Right atrium auricular region (tissue), 2 donors: ENCODE data around the gene CCNB3. TPM values are rescaled to one million over a fixed set of nuclear protein-coding genes. Genes with fewer than 3 reads are reported as not detected.
"Not testable (repeated sequence)": the region's sequence is repeated elsewhere in the genome, so short reads cannot be mapped to it uniquely, and the experiment has no call there.

ENCODE experiments used
- DNase-seq: peaks from one replicate; pipeline ENCODE4 v3.0.0-alpha.2; 2019; ENCODE audit warnings: low spot score
- H3K27ac ChIP-seq, 2 donors: fragments of 200-600 bp; sonication (generic); 1 replicate in 1 of 2; 2 replicates in 1 of 2; pipeline ENCODE4 v1.5.1; 2016 to 2019
- H3K27me3 ChIP-seq, 2 donors: fragments of 200-600 bp; sonication (generic); one replicate each; pipeline versions ENCODE4 v1.5.1 to v1.6.0; 2017 to 2019
- H3K36me3 ChIP-seq: fragments of 200-600 bp; sonication (generic); one replicate; pipeline ENCODE4 v1.5.1; 2016
- H3K4me1 ChIP-seq, 2 donors: fragments of 200-600 bp; sonication (generic); one replicate each; pipeline versions ENCODE4 v1.5.1 to v1.6.0; 2017 to 2019
- H3K4me3 ChIP-seq, 2 donors: fragments of 200-600 bp; sonication (generic); 1 replicate in 1 of 2; 2 replicates in 1 of 2; pipeline ENCODE4 v1.5.1; 2017 to 2019; ENCODE audit warnings: mild to moderate bottlenecking in 1 of 2, moderate library complexity in 1 of 2
- H3K9me3 ChIP-seq, 2 donors: fragments of 200-600 bp; sonication (generic); one replicate each; pipeline ENCODE4 v1.5.1; 2019
- CTCF ChIP-seq, 2 donors: fragments of 200-600 bp; sonication (generic); IDR thresholded peaks; one replicate each; pipeline ENCODE4 v1.5.1; 2019; ENCODE audit warnings: antibody characterized with exemption in 2 of 2
- total RNA-seq, 2 donors: library from RNA; depleted of rRNA; stranded (reverse); fragments of >200 nt; gene quantifications; one replicate each; pipeline ENCODE4 v1.1.0, GENCODE V29; 2016

The CCNB3 gene
- total RNA-seq, 2 donors from 2014 or later: not detected

DNA sequence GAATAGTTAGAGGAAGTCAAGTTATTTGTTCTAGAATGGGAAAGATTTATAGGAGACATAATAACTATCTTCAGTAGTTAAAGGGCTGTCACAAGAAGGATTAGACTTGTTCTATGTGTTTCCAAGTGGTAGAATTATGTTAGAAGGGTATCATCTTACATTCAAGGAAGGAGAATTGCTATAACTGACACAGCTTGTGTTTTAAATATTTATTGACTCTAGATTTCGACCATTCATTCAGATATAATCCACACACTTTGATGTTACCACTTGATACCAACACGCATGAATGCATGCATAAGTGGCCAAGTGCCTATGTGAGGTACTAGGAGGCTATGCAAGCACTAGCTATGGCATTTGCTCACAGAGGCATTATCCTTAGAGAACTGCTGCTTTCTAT lies 122.7 kb downstream of the CCNB3 start:
- TF ChIP-seq CTCF (IDR thresholded peaks at IDR 0.05): no peak
- no peaks in the 10 kb centered on the region for H3K36me3 ChIP-seq
- no peaks in the 10 kb centered on the region for H3K4me1 ChIP-seq
- H3K27ac ChIP-seq: no peak overlapping the region
- H3K9me3 ChIP-seq: peaks cover 0 to 6% of the 10 kb centered on the region in 2 donors
- no peak overlapping the region for H3K4me3 ChIP-seq
- H3K27me3 ChIP-seq: no peaks in the 10 kb centered on the region
- no peak for DNase-seq

- H3K9me3 ChIP-seq, H3K27ac ChIP-seq, H3K27me3 ChIP-seq, H3K36me3 ChIP-seq, DNase-seq, H3K4me3 ChIP-seq, H3K4me1 ChIP-seq: not testable (repeated sequence)
- peak in 1 of 2 donors; percentile 20 for TF ChIP-seq CTCF (IDR thresholded peaks at IDR 0.05)
Observed at GRCh38 chrX:50332668-50333067, 128.1 kb downstream of the CCNB3 start.

- Histone ChIP-seq H3K27me3 (no peaks in the 10 kb centered on the region), H3K4me1 (no peaks in the 10 kb centered on the region), H3K9me3 (peaks cover 0 to under 1% of the 10 kb centered on the region in 2 donors), H3K36me3 (no peaks in the 10 kb centered on the region), H3K27ac (no peak overlapping the region), H3K4me3 (no peak overlapping the region)
- TF ChIP-seq CTCF (IDR thresholded peaks at IDR 0.05): no peak
- no peak for DNase-seq
Observed at GRCh38 chrX:50333308-50333707, 128.7 kb downstream of the CCNB3 start.

DNA sequence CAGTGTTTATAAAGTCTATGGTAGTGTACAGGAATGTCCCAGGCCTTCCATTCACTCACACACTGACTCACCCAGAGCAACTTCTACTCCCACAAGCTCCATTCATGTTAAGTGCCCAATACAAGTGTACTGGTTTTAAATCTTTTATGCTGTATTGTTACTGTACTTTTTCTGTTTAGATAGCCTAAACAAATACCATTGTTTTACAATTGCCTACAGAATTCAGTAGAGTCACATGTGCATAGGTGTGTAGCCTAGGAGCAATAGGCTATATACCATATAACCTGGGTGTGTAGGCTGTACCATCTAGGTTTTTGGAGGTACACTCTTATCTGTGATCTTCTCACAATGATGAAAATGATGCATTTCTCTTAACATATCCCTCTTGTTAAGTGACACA lies 139.4 kb downstream of the CCNB3 start:
- DNase-seq: no peak
- no peaks in the 10 kb centered on the region for H3K4me1 ChIP-seq
- no peak overlapping the region for H3K4me3 ChIP-seq
- H3K27me3 ChIP-seq: no peaks in the 10 kb centered on the region
- H3K9me3 ChIP-seq: no peaks in the 10 kb centered on the region
- no peak for TF ChIP-seq CTCF (IDR thresholded peaks at IDR 0.05)
- H3K27ac ChIP-seq: no peak overlapping the region
- no peaks in the 10 kb centered on the region for H3K36me3 ChIP-seq

GRCh38 chrX:50372966-50373365 lies 168.4 kb downstream of the CCNB3 start:
- no peaks in the 10 kb centered on the region for H3K36me3 ChIP-seq
- no peaks in the 10 kb centered on the region for H3K4me1 ChIP-seq
- no peaks in the 10 kb centered on the region for H3K9me3 ChIP-seq
- no peak for DNase-seq
- no peak overlapping the region for H3K4me3 ChIP-seq
- no peak overlapping the region for H3K27ac ChIP-seq
- H3K27me3 ChIP-seq: no peaks in the 10 kb centered on the region
- TF ChIP-seq CTCF (IDR thresholded peaks at IDR 0.05): no peak

DNA sequence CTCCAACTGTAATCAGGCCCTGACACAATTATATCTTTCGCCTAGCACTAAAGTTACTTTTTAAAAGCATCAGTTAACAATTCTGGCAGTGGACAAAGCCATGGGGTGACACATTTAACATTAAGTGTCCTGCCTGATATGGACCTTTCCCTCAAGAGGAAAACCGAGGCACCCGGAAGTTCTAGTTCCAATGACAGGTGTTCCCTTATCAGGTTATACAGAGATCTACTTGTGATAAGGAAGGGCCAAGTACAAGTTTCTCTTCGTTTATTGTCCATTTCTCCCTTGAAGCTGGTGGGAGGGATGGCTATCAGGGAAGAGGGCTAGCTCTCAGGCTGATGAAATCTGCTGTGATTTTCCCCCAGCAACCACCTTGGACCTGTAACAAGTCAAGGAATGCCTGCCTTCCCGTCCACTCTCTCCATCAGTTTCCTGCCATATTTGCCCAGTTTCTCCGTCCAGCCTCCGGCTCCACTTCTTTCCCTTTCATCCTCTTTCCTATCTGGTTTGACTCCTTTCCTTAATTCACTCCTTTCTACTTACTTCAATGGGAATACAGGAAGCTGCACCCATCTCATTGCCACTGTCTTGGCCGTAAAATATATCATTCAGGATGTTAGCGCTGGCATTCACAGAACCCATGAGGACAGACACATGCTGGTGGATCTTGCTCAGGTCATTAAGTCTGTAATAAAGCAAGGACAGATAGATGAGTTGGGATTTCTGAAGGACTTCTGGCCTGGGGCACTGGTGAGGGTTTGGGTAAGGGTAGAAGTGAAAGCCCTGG lies 171.1 kb downstream of the CCNB3 start:
- no peaks in the 10 kb centered on the region for H3K4me1 ChIP-seq
- DNase-seq: no peak
- H3K4me3 ChIP-seq: no peak overlapping the region
- no peak overlapping the region for H3K27ac ChIP-seq
- H3K36me3 ChIP-seq: no peaks in the 10 kb centered on the region
- H3K27me3 ChIP-seq: no peaks in the 10 kb centered on the region
- H3K9me3 ChIP-seq: no peaks in the 10 kb centered on the region
- TF ChIP-seq CTCF (IDR thresholded peaks at IDR 0.05): no peak
